Kasumi-1 (cell line): Measurements from ENCODE around the gene TBRG4.

Experiments used
- DNase-seq, 2 experiments: peaks; one replicate each; lab custom pipeline; 2025; lab: John Stamatoyannopoulos, UW

TBRG4 gene

GRCh38 chr7:45074528-45075354 lies 36.8 kb downstream of the TBRG4 start:
- DNase-seq, result no peak

- no peak for DNase-seq
Observed at GRCh38 chr7:45073786-45074527, 37.5 kb downstream of the TBRG4 start.

GRCh38 chr7:45073031-45073785 lies 38.3 kb downstream of the TBRG4 start:
- no peak for DNase-seq

GRCh38 chr7:45072131-45073030 lies 39.1 kb downstream of the TBRG4 start:
- DNase-seq, result no peak

- no peak for DNase-seq
Observed at GRCh38 chr7:45071528-45071927, 40.0 kb downstream of the TBRG4 start.

- DNase-seq, result no peak
Observed at GRCh38 chr7:45070254-45070642, 41.2 kb downstream of the TBRG4 start.

GRCh38 chr7:45069444-45070253 lies 41.8 kb downstream of the TBRG4 start:
- peak in 1 of 2 experiments; percentile 30 for DNase-seq

- DNase-seq, result no peak
Observed at GRCh38 chr7:45068236-45069023, 43.1 kb downstream of the TBRG4 start.

- DNase-seq, result no peak
Observed at GRCh38 chr7:45067582-45067981, 43.9 kb downstream of the TBRG4 start.

- no peak for DNase-seq
Observed at GRCh38 chr7:45066409-45066808, 45.1 kb downstream of the TBRG4 start.

- no peak for DNase-seq
Observed at GRCh38 chr7:45065031-45065995, 46.2 kb downstream of the TBRG4 start.

GRCh38 chr7:45064047-45064725 lies 47.3 kb downstream of the TBRG4 start:
- DNase-seq, result no peak

GRCh38 chr7:45061806-45062425 lies 49.6 kb downstream of the TBRG4 start:
- DNase-seq, result no peak

GRCh38 chr7:45061352-45061751 lies 50.1 kb downstream of the TBRG4 start:
- DNase-seq, result no peak

- DNase-seq, result no peak
Observed at GRCh38 chr7:45060295-45060694, 51.2 kb downstream of the TBRG4 start.

- DNase-seq, result no peak
Observed at GRCh38 chr7:45057878-45058277, 53.6 kb downstream of the TBRG4 start.

- no peak for DNase-seq
Observed at GRCh38 chr7:45055594-45056219, 55.8 kb downstream of the TBRG4 start.
